Stomach (tissue), 19 donors: ENCODE data around the gene WDR72. TPM values are rescaled to one million over a fixed set of nuclear protein-coding genes. Genes with fewer than 3 reads are reported as not detected.

Source experiments
- DNase-seq, 2 donors: peaks; one replicate each; pipeline versions ENCODE4 v3.0.0 to v3.0.0-alpha.2; 2013 to 2019
- H3K27ac ChIP-seq, 5 donors: fragments of 200-600 bp in 4 of 5; sonication (generic) in 4 of 5; one replicate each; pipeline ENCODE4 v1.5.1; 2013 to 2019; ENCODE audit warnings: mild to moderate bottlenecking in 1 of 5, moderate library complexity in 1 of 5
- H3K27me3 ChIP-seq, 3 donors: fragments of 200-600 bp; sonication (generic); one replicate each; pipeline ENCODE4 v1.5.1; 2017 to 2019; ENCODE audit warnings: mixed run types in 1 of 3
- H3K36me3 ChIP-seq, 4 donors: fragments of 200-600 bp; sonication (generic); 1 replicate in 3 of 4; 2 replicates in 1 of 4; pipeline ENCODE4 v1.5.1; 2016 to 2019
- H3K4me1 ChIP-seq, 4 donors: fragments of 200-600 bp; sonication (generic); one replicate each; pipeline ENCODE4 v1.5.1; 2016 to 2019
- H3K4me3 ChIP-seq, 4 donors: fragments of 200-600 bp; sonication (generic) in 3 of 4; one replicate each; pipeline ENCODE4 v1.5.1; 2016 to 2019; ENCODE audit warnings: mild to moderate bottlenecking in 1 of 4
- H3K9me3 ChIP-seq, 4 donors: fragments of 200-600 bp; sonication (generic); one replicate each; pipeline ENCODE4 v1.5.1; 2016 to 2019
- CTCF ChIP-seq, 7 experiments: fragments of 450-650 bp in 4 of 7; fragments of 200-600 bp in 3 of 7; sonication (generic) in 3 of 7; IDR thresholded peaks; one replicate each; pipeline ENCODE4 v1.5.1; 2016 to 2019; ENCODE audit warnings: antibody characterized with exemption in 7 of 7, control low read depth in 2 of 7, mild to moderate bottlenecking in 1 of 7
- EP300 ChIP-seq: sonication (generic); formaldehyde crosslinking; IDR thresholded peaks from one replicate; pipeline ENCODE4 v1.6.1; 2017; ENCODE audit warnings: antibody characterized with exemption
- POLR2A ChIP-seq, 4 donors: fragments of 450-650 bp; IDR thresholded peaks; one replicate each; pipeline ENCODE4 v1.6.1; 2016; ENCODE audit warnings: antibody characterized with exemption in 4 of 4, control low read depth in 2 of 4, mild to moderate bottlenecking in 1 of 4, moderate library complexity in 1 of 4
- POLR2AphosphoS5 ChIP-seq, 3 donors: sonication (generic); formaldehyde crosslinking; IDR thresholded peaks; one replicate each; pipeline ENCODE4 v1.6.1; 2016; ENCODE audit warnings: antibody characterized with exemption in 3 of 3
- WGBS, 5 donors: extraction: QIAGEN DNeasy Blood & Tissue Kit in 3 of 5; methylation state at CpG; one replicate each; pipeline versions ENCODE4 v1.1.5 to v1.1.7; 2013 to 2018; 5-methylcytosine and 5-hydroxymethylcytosine counted together
- intact Hi-C: fragments of 100-400 bp; cut with DNase I; formaldehyde crosslinking; loops from one replicate; pipeline ENCODE4 v1.15.1; 2023; ENCODE audit warnings: low total_unique reads
- long read RNA-seq, 10 donors: transcript quantifications; one replicate each; lab custom pipeline, GENCODE V29; 2026
- polyA plus RNA-seq, 3 donors: library from polyadenylated mRNA; stranded (reverse); fragments of 200-250 nt; gene quantifications; one replicate each; pipeline ENCODE4 v1.2.3, GENCODE V29; 2013
- total RNA-seq, 5 donors: library from RNA; depleted of rRNA; stranded (reverse); fragments of >200 nt; gene quantifications; one replicate each; pipeline versions ENCODE4 v1.1.0 to v1.2.3, GENCODE V29; 2014 to 2016
- donor health status: healthy with polysubstance abuse.
- donor health status: Bipolar disorder and iron deficiency.
- donor health status: healthy.

Gene WDR72
- total RNA-seq: under 1 TPM in 3 of 5 donors, not detected in 2; under 0.01 to 0.55 (median 0.29) TPM
- under 1 TPM; 0.19 to 0.61 (median 0.53) TPM for polyA plus RNA-seq
- long read RNA-seq, donor 1: 0 reads
- long read RNA-seq, donor 2, full-length matches to known transcripts: 2 of 2 reads
- long read RNA-seq, donor 2, partial matches to known transcripts: 0 of 2 reads
- long read RNA-seq, donor 2, other reads (novel, unspliced or antisense): 0 of 2 reads
- long read RNA-seq, donor 3: 0 reads
- long read RNA-seq, donor 4: 0 reads
- long read RNA-seq, donor 5: 0 reads
- long read RNA-seq, donor 6: 0 reads
- long read RNA-seq, donor 7: 0 reads
- long read RNA-seq, donor 8: 0 reads
- long read RNA-seq, donor 9: 0 reads
- long read RNA-seq, donor 10: 0 reads

- TF ChIP-seq POLR2AphosphoS5 (IDR thresholded peaks at IDR 0.05): no peak
- no peak for TF ChIP-seq CTCF (IDR thresholded peaks at IDR 0.05)
- TF ChIP-seq POLR2A (IDR thresholded peaks at IDR 0.05): no peak
- no peak for TF ChIP-seq EP300
- 2 to 3% (median 3%) methylated on average over 10 to 45 of the region's 45 CpGs for WGBS, 5 donors
- peak in 1 of 2 donors; percentile 81 for DNase-seq
- no peaks in the 10 kb centered on the region for H3K36me3 ChIP-seq
- H3K27ac ChIP-seq: no peak within 1 kb of the TSS
- H3K9me3 ChIP-seq: no peaks in the 10 kb centered on the region
- peaks cover 6 to 36% (median 14%) of the 10 kb centered on the region in 3 donors for H3K27me3 ChIP-seq
- peaks cover 0 to 11% (median 3%) of the 10 kb centered on the region in 4 donors for H3K4me1 ChIP-seq
- peak within 1 kb of the TSS; percentile 25 to 39 (median 34) for H3K4me3 ChIP-seq
- intact Hi-C loops: no loop called here
Measured at GRCh38 chr15:53759411-53759931, at the start of gene WDR72. Gene WDR72 (minus strand): TSS chr15:53759663. CDS start chr15:53733149, 26,514 bp downstream.

DNA sequence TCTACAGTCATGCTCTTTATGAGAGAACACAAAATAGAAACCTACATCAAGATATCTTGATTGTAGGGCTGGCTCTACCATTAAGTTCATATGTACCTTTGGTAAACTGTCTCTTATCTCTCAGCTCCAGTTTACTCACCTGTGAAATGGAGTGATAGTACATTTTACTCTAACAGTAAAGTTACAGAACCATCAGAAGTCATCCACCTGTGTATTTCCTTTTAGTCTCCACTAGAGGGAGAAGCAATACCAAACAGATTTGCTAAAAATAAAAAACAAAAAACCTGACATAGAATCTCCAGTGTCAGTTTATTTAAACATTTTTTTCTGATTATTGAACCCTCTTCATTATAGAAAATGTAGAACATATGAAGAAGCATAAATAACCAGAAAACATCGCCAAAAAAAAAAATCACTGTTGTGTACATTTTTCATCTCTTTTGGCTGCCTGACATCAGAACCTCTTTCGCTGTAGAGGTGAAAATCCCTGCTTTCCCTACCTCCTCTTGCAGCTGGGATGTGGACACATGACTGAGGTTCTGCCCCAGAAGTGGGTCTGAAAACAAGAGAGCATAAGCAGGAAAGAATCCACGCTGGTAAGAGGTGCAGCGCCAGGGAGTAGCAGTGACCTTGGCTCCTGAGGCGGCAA lies 48.7 kb upstream of the WDR72 start:
- intact Hi-C loops: no loop called here

GRCh38 chr15:53807501-53807900 lies 48.0 kb upstream of the WDR72 start:
- peak in 1 of 2 donors; percentile 83 for DNase-seq
- H3K4me3 ChIP-seq: no peak overlapping the region
- H3K4me1 ChIP-seq: peaks cover 0 to 17% (median 7%) of the 10 kb centered on the region in 4 donors
- TF ChIP-seq POLR2AphosphoS5 (IDR thresholded peaks at IDR 0.05) (no peak), EP300 (no peak), POLR2A (IDR thresholded peaks at IDR 0.05) (no peak), CTCF (IDR thresholded peaks at IDR 0.05) (no peak)
- intact Hi-C loops: no loop called here
- peak overlapping the region in 1 of 5 donors; percentile 22 for H3K27ac ChIP-seq
- H3K36me3 ChIP-seq: no peaks in the 10 kb centered on the region
- no peaks in the 10 kb centered on the region for H3K9me3 ChIP-seq
- no peaks in the 10 kb centered on the region for H3K27me3 ChIP-seq
- 9 to 30% (median 19%) methylated on average over 1 of the region's 1 CpG for WGBS, 5 donors

More for the DNA sequence above, 48.7 kb upstream of the WDR72 start:
- 51 to 58% (median 56%) methylated on average over 5 of the region's 5 CpGs for whole genome bisulfite sequencing, 5 donors
- peak in 1 of 2 donors; percentile 33 for DNase-seq
- Histone ChIP-seq H3K4me3 (no peak overlapping the region), H3K9me3 (no peaks in the 10 kb centered on the region), H3K36me3 (no peaks in the 10 kb centered on the region), H3K4me1 (peaks cover 0 to 17% (median 7%) of the 10 kb centered on the region in 4 donors), H3K27me3 (no peaks in the 10 kb centered on the region), H3K27ac (no peak overlapping the region)
- no peak for TF ChIP-seq POLR2A (IDR thresholded peaks at IDR 0.05)
- TF ChIP-seq CTCF (IDR thresholded peaks at IDR 0.05): peak in 5 of 7 experiments; percentile 61 to 73 (median 62)

- no peaks in the 10 kb centered on the region for H3K27me3 ChIP-seq
- 31 to 47% (median 34%) methylated on average over 2 of the region's 2 CpGs for WGBS, 5 donors
- H3K9me3 ChIP-seq: no peaks in the 10 kb centered on the region
- H3K4me1 ChIP-seq: peaks cover 0 to 6% (median 4%) of the 10 kb centered on the region in 4 donors
- no peak for DNase-seq
- intact Hi-C loops: no loop called here
- TF ChIP-seq POLR2AphosphoS5 (IDR thresholded peaks at IDR 0.05): no peak
- H3K36me3 ChIP-seq: no peaks in the 10 kb centered on the region
- no peak overlapping the region for H3K4me3 ChIP-seq
- no peak overlapping the region for H3K27ac ChIP-seq
Measured at GRCh38 chr15:53802672-53803071, 43.2 kb upstream of the WDR72 start.
